Measurements from ENCODE around the gene SCYL2.

GRCh38 chr12:100289038-100289437, 22.1 kb downstream of the SCYL2 start:
- TF ChIP-seq, protein P1, sequence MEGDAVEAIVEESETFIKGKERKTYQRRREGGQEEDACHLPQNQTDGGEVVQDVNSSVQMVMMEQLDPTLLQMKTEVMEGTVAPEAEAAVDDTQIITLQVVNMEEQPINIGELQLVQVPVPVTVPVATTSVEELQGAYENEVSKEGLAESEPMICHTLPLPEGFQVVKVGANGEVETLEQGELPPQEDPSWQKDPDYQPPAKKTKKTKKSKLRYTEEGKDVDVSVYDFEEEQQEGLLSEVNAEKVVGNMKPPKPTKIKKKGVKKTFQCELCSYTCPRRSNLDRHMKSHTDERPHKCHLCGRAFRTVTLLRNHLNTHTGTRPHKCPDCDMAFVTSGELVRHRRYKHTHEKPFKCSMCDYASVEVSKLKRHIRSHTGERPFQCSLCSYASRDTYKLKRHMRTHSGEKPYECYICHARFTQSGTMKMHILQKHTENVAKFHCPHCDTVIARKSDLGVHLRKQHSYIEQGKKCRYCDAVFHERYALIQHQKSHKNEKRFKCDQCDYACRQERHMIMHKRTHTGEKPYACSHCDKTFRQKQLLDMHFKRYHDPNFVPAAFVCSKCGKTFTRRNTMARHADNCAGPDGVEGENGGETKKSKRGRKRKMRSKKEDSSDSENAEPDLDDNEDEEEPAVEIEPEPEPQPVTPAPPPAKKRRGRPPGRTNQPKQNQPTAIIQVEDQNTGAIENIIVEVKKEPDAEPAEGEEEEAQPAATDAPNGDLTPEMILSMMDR (IDR thresholded peaks at IDR 0.05): no peak
- no peak for TF ChIP-seq EP300 (IDR thresholded peaks at IDR 0.05)
- TF ChIP-seq POLR2AphosphoS5 (IDR thresholded peaks at IDR 0.05): no peak
- TF ChIP-seq POLR2A (IDR thresholded peaks at IDR 0.05): no peak
